ENCODE data around the gene FGF18.
"Not testable (repeated sequence)": the region's sequence is repeated elsewhere in the genome, so short reads cannot be mapped to it uniquely, and the experiment has no call there.

Gene FGF18

GRCh38 chr5:171494452-171495121 lies 75.1 kb downstream of the FGF18 start:
- DNase-seq (ENCODE audit: low read depth in 2 of 3, low spot score in 1 of 3) = no peak

GRCh38 chr5:171495122-171495700 lies 75.8 kb downstream of the FGF18 start:
- DNase-seq (ENCODE audit: low read depth in 2 of 3, low spot score in 1 of 3) = no peak

DNA sequence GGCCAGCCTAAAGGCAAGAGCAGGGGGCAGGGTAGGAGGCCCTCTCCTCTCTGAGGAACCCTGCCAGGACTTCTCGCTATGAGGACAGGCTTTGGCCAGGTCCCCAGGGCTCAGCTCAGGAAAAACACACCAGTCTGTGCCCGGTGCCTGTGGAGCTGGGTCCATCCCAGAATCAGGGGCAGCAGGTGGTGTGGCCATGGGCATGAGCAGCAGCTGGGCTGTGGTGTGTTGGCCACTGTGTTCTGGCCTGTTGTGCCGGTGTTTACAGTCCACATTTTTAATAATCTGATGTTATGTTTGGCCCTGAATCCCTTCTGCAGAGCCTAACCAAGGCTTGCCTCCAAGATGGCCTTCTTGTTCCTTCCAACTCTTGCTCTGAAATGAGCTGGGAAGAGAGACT lies 77.0 kb downstream of the FGF18 start:
- no peak for DNase-seq (ENCODE audit: low read depth in 2 of 3, low spot score in 1 of 3)

DNA sequence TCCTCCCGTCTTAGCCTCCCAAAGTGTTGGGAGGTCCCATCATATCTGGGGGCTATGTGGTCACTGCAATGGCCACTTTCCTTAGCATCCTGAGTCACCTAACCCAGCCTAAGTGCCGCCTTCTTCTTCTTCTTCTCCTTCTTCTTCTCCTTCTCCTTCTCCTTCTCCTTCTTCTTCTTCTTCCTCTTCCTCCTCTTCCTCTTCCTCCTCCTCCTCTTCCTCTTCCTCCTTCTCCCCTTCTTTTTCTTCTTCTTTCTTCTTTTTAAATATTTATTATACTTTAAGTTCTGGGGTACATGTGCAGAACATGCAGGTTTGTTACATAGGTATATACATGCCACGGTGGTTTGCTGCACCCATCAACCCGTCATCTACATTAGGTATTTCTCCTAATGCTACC lies 78.0 kb downstream of the FGF18 start:
- DNase-seq (ENCODE audit: low read depth in 2 of 3, low spot score in 1 of 3) = not testable (repeated sequence)

GRCh38 chr5:171498166-171498565 lies 78.7 kb downstream of the FGF18 start:
- no peak for DNase-seq (ENCODE audit: low read depth in 2 of 3, low spot score in 1 of 3)

DNA sequence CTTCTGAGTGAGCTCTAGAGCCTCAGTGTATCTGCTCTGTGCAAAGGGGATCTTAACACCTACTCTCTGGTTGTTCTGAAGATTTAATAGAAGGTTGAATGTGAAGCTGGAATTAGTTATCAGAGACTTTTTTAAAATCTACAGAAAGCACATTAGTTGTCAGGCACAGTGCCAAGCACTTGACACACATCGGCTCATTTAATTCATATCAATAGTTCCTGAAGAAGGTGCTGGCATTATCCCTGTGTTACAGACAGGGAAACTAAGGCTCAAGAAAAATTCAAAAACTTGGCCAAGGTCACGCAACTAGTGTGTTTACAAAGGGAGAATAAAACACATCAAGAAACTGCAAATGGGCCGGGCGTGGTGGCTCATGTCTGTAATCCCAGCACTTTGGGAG lies 80.2 kb downstream of the FGF18 start:
- DNase-seq (ENCODE audit: low read depth in 2 of 3, low spot score in 1 of 3) = no peak

DNA sequence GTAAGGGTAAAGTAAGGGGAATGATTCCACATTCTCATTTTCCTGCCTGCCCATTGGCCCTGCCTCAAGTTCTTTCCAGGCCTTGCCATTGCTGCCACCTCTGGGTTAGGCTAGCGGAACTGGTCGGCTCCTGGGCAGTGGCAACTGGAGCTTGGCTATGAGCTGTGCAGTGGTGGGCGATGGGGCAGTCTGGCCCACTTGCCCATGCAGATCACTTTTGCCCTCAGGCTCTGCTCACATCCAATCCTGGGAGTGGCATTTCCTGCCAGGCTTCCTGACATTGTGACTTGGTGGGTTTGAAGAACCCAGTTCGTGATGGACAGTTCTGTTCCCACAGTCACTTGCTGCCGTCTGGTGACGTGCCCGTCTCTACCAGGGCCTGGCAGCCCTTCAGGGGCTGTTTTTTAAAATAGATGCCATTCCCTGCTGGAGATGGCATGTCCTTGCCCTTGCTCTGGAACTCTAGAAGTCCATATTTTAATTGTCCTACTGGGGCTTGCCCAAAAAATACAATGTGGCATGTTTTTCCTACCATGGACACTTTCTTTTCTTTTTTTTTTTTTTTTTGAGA lies 86.1 kb downstream of the FGF18 start:
- no peak for DNase-seq (ENCODE audit: low read depth in 2 of 3, low spot score in 1 of 3)

GRCh38 chr5:171506951-171507350 lies 87.5 kb downstream of the FGF18 start:
- DNase-seq (ENCODE audit: low read depth in 2 of 3, low spot score in 1 of 3) = no peak
